HT-29 (cell line): ENCODE data around the gene CADPS. TPM values are rescaled to one million over a fixed set of nuclear protein-coding genes. Genes with fewer than 3 reads are reported as not detected.

Experiments
- DNase-seq: peaks from one replicate; pipeline ENCODE4 v3.0.0-alpha.2; 2015; ENCODE audit warnings: low spot score
- total RNA-seq: library from RNA; depleted of rRNA; stranded (reverse); fragments of >200 nt; shearing (Covaris generic); gene quantifications from 2 replicates; pipeline ENCODE4 v1.2.3, GENCODE V29; 2014

CADPS gene
- total RNA-seq, 1 experiment from 2014 or later = 0.13 TPM

- no peak for DNase-seq
Measured at GRCh38 chr3:62503516-62503915, 371.7 kb downstream of the CADPS start.

GRCh38 chr3:62502315-62503300 lies 372.6 kb downstream of the CADPS start:
- DNase-seq = no peak

GRCh38 chr3:62501289-62501668 lies 373.9 kb downstream of the CADPS start:
- no peak for DNase-seq

GRCh38 chr3:62500556-62501288 lies 374.5 kb downstream of the CADPS start:
- no peak for DNase-seq

GRCh38 chr3:62497156-62497555 lies 378.1 kb downstream of the CADPS start:
- no peak for DNase-seq

GRCh38 chr3:62496503-62496902 lies 378.7 kb downstream of the CADPS start:
- DNase-seq = no peak

GRCh38 chr3:62493109-62493801 lies 382.0 kb downstream of the CADPS start:
- DNase-seq = no peak

GRCh38 chr3:62482961-62483360 lies 392.3 kb downstream of the CADPS start:
- DNase-seq = no peak

GRCh38 chr3:62481962-62482361 lies 393.3 kb downstream of the CADPS start:
- DNase-seq = no peak

GRCh38 chr3:62480056-62480455 lies 395.2 kb downstream of the CADPS start:
- DNase-seq = no peak

GRCh38 chr3:62479326-62479725 lies 395.9 kb downstream of the CADPS start:
- no peak for DNase-seq

- DNase-seq = no peak
Measured at GRCh38 chr3:62475306-62475705, 399.9 kb downstream of the CADPS start.

GRCh38 chr3:62467966-62468722 lies 407.1 kb downstream of the CADPS start:
- no peak for DNase-seq

- DNase-seq = no peak
Measured at GRCh38 chr3:62462788-62463187, 412.4 kb downstream of the CADPS start.

GRCh38 chr3:62462104-62462762 lies 413.0 kb downstream of the CADPS start:
- DNase-seq = no peak

GRCh38 chr3:62454916-62455315 lies 420.3 kb downstream of the CADPS start:
- DNase-seq = no peak

- DNase-seq = no peak
Measured at GRCh38 chr3:62453448-62453847, 421.8 kb downstream of the CADPS start.

- no peak for DNase-seq
Measured at GRCh38 chr3:62451211-62451887, 423.9 kb downstream of the CADPS start.

- DNase-seq = no peak
Measured at GRCh38 chr3:62446337-62446940, 428.8 kb downstream of the CADPS start.

GRCh38 chr3:62445275-62445674 lies 429.9 kb downstream of the CADPS start:
- DNase-seq = no peak
